Panc1 (cell line): Measurements from ENCODE around the gene MFAP4.

Source experiments
- CTCF ChIP-seq: fragments of 450-650 bp; IDR thresholded peaks from 2 replicates; pipeline ENCODE4 v1.5.1; 2017; ENCODE audit warnings: mild to moderate bottlenecking
- POLR2AphosphoS5 ChIP-seq: IDR thresholded peaks from 2 replicates; pipeline ENCODE4 v1.6.1; 2012; ENCODE audit warnings: mild to moderate bottlenecking, low read depth, low read length, moderate library complexity
- REST ChIP-seq, 2 experiments: IDR thresholded peaks; 2 replicates each; pipeline ENCODE4 v1.6.1; 2011 to 2012; ENCODE audit warnings: low read depth in 2 of 2, control low read depth in 1 of 2, low read length in 1 of 2, mild to moderate bottlenecking in 1 of 2, moderate library complexity in 1 of 2; ENCODE audit not compliant: insufficient read depth in 1 of 2
- SIN3A ChIP-seq: IDR thresholded peaks from 2 replicates; pipeline ENCODE4 v1.6.1; 2012; ENCODE audit warnings: low read depth, mild to moderate bottlenecking, low read length, moderate library complexity, borderline replicate concordance; ENCODE audit not compliant: insufficient read depth

DNA sequence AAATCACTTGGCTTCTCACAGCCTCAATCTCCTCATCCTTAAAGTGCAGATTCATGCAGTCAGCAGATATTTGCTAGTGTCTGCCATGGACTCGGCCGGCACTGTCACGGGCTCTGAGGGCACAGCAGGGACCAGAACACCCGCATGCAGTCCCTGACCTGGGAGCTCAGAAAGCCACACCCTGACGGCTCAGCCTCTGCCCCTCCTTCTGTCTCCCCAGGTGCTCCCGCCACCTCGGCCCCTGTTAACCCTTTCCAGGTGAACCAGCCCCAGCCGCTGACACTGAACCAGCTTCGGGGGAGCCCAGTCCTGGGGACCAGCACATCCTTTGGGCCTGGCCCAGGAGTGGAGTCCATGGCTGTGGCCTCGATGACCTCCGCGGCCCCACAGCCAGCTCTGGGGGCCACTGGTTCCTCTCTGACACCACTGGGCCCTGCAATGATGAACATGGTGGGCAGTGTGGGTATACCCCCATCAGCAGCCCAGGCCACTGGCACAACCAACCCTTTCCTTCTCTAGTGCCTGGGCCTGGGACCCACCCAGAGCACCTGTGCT lies 53.2 kb downstream of the MFAP4 start:
- TF ChIP-seq SIN3A (no peak), CTCF (no peak), POLR2AphosphoS5 (no peak), REST (IDR thresholded peaks at IDR 0.05; ENCODE audit: insufficient read depth in 1 of 2, low read depth in 2 of 2, low read length in 1 of 2) (no peak)
